Vagina (tissue), 2 donors: ENCODE measurements around the gene OR2T11. TPM values are rescaled to one million over a fixed set of nuclear protein-coding genes. Genes with fewer than 3 reads are reported as not detected.
"Not testable (repeated sequence)": the region's sequence is repeated elsewhere in the genome, so short reads cannot be mapped to it uniquely, and the experiment has no call there.

ENCODE experiments used
- DNase-seq, 2 donors: peaks; one replicate each; pipeline ENCODE4 v3.0.0-alpha.2; 2017; ENCODE audit errors: extremely low spot score in 2 of 2
- H3K27ac ChIP-seq: fragments of 200-600 bp; sonication (generic); one replicate; pipeline ENCODE4 v1.5.1; 2019
- H3K27me3 ChIP-seq: fragments of 200-600 bp; sonication (generic); one replicate; pipeline ENCODE4 v1.5.1; 2019
- H3K36me3 ChIP-seq, 2 donors: fragments of 200-600 bp; sonication (generic); one replicate each; pipeline ENCODE4 v1.5.1; 2017 to 2019
- H3K4me1 ChIP-seq: fragments of 200-600 bp; sonication (generic); one replicate; pipeline ENCODE4 v1.5.1; 2019
- H3K4me3 ChIP-seq, 2 donors: fragments of 200-600 bp; sonication (generic); 1 replicate in 1 of 2; 2 replicates in 1 of 2; pipeline ENCODE4 v1.5.1; 2016 to 2019
- H3K9me3 ChIP-seq: fragments of 200-600 bp; sonication (generic); one replicate; pipeline ENCODE4 v1.5.1; 2019
- CTCF ChIP-seq, 3 experiments: fragments of 450-650 bp in 2 of 3; fragments of 200-600 bp in 1 of 3; sonication (generic) in 1 of 3; IDR thresholded peaks; one replicate each; pipeline ENCODE4 v1.5.1; 2017 to 2019; ENCODE audit warnings: antibody characterized with exemption in 3 of 3, mild to moderate bottlenecking in 2 of 3, moderate library complexity in 2 of 3
- POLR2A ChIP-seq, 2 donors: fragments of 450-650 bp; IDR thresholded peaks; one replicate each; pipeline ENCODE4 v1.6.1; 2017; ENCODE audit warnings: antibody characterized with exemption in 2 of 2, mild to moderate bottlenecking in 2 of 2, moderate library complexity in 2 of 2
- POLR2AphosphoS5 ChIP-seq, 2 donors: sonication (generic); formaldehyde crosslinking; IDR thresholded peaks; one replicate each; pipeline ENCODE4 v1.9.0; 2017; ENCODE audit warnings: antibody characterized with exemption in 2 of 2, mild to moderate bottlenecking in 2 of 2, low read depth in 1 of 2; ENCODE audit not compliant: insufficient read depth in 1 of 2
- intact Hi-C: fragments of 100-400 bp; cut with DNase I; formaldehyde crosslinking; loops from one replicate; pipeline ENCODE4 v1.15.1; 2023
- total RNA-seq: library from RNA; depleted of rRNA; stranded (reverse); fragments of >200 nt; gene quantifications from one replicate; pipeline ENCODE4 v1.2.3, GENCODE V29; 2016

The OR2T11 gene
- total RNA-seq, 1 donor from 2014 or later: not detected

- H3K4me1 ChIP-seq, DNase-seq, H3K9me3 ChIP-seq, H3K36me3 ChIP-seq, intact Hi-C loops, H3K4me3 ChIP-seq, H3K27me3 ChIP-seq, H3K27ac ChIP-seq: not testable (repeated sequence)
Observed at GRCh38 chr1:248640906-248641305, 6.0 kb upstream of the OR2T11 start.

GRCh38 chr1:248639652-248640051 lies 4.8 kb upstream of the OR2T11 start:
- intact Hi-C loops: loop anchor here (10.0 kb wide), 1 partner anchor 1365 kb away; no protein-coding TSS in a partner anchor

GRCh38 chr1:248636612-248637011 lies 1.7 kb upstream of the OR2T11 start:
- H3K4me1 ChIP-seq, H3K36me3 ChIP-seq, H3K9me3 ChIP-seq, DNase-seq, H3K4me3 ChIP-seq, H3K27me3 ChIP-seq, H3K27ac ChIP-seq: not testable (repeated sequence)
- intact Hi-C loops: loop anchor here (10.0 kb wide), 1 partner anchor 1362 kb away; no protein-coding TSS in a partner anchor

More at GRCh38 chr1:248639652-248640051, 4.8 kb upstream of the OR2T11 start:
- H3K27me3 ChIP-seq, H3K4me3 ChIP-seq, DNase-seq, H3K27ac ChIP-seq, H3K4me1 ChIP-seq, H3K9me3 ChIP-seq, H3K36me3 ChIP-seq: not testable (repeated sequence)

GRCh38 chr1:248631354-248632008 lies 3.4 kb downstream of the OR2T11 start:
- Histone ChIP-seq H3K27me3 (no peaks in the 10 kb centered on the region), H3K36me3 (no peaks in the 10 kb centered on the region), H3K4me1 (no peaks in the 10 kb centered on the region), H3K27ac (no peak overlapping the region), H3K9me3 (no peaks in the 10 kb centered on the region), H3K4me3 (no peak overlapping the region)
- TF ChIP-seq CTCF (IDR thresholded peaks at IDR 0.05) (no peak), POLR2AphosphoS5 (IDR thresholded peaks at IDR 0.05; ENCODE audit: insufficient read depth in 1 of 2, low read depth in 1 of 2) (no peak), POLR2A (IDR thresholded peaks at IDR 0.05) (no peak)
- no peak for DNase-seq
- intact Hi-C loops: loop anchor here (10.0 kb wide), 1 partner anchor 1357 kb away; no protein-coding TSS in a partner anchor

GRCh38 chr1:248630551-248630950 lies 4.3 kb downstream of the OR2T11 start:
- intact Hi-C loops: loop anchor here (10.0 kb wide), 1 partner anchor 1356 kb away; no protein-coding TSS in a partner anchor
- no peaks in the 10 kb centered on the region for H3K9me3 ChIP-seq
- TF ChIP-seq POLR2A (IDR thresholded peaks at IDR 0.05) (no peak), POLR2AphosphoS5 (IDR thresholded peaks at IDR 0.05; ENCODE audit: insufficient read depth in 1 of 2, low read depth in 1 of 2) (no peak), CTCF (IDR thresholded peaks at IDR 0.05) (no peak)
- no peaks in the 10 kb centered on the region for H3K36me3 ChIP-seq
- no peak overlapping the region for H3K27ac ChIP-seq
- DNase-seq: no peak
- H3K27me3 ChIP-seq: no peaks in the 10 kb centered on the region
- no peak overlapping the region for H3K4me3 ChIP-seq
- H3K4me1 ChIP-seq: no peaks in the 10 kb centered on the region

GRCh38 chr1:248627971-248628844 lies 6.7 kb downstream of the OR2T11 start:
- DNase-seq: no peak
- no peak for TF ChIP-seq POLR2A (IDR thresholded peaks at IDR 0.05)
- no peak for TF ChIP-seq CTCF (IDR thresholded peaks at IDR 0.05)
- TF ChIP-seq POLR2AphosphoS5 (IDR thresholded peaks at IDR 0.05; ENCODE audit: insufficient read depth in 1 of 2, low read depth in 1 of 2): no peak
- Histone ChIP-seq H3K27ac (no peak overlapping the region), H3K9me3 (no peaks in the 10 kb centered on the region), H3K27me3 (no peaks in the 10 kb centered on the region), H3K4me3 (no peak overlapping the region), H3K4me1 (no peaks in the 10 kb centered on the region), H3K36me3 (no peaks in the 10 kb centered on the region)
- intact Hi-C loops: no loop called here
